NCI-H2196 treated with DMSO at 0.1 percent for 48 hours (cell line): ENCODE measurements around the gene AKAP13.
"Not testable (repeated sequence)": the region's sequence is repeated elsewhere in the genome, so short reads cannot be mapped to it uniquely, and the experiment has no call there.

Experiments
- DNase-seq: peaks from one replicate; lab custom pipeline; 2025; ENCODE audit not compliant: unreplicated experiment; lab: John Stamatoyannopoulos, UW

Gene AKAP13

GRCh38 chr15:85658816-85659215, 278.4 kb downstream of the AKAP13 start:
- DNase-seq, result no peak

GRCh38 chr15:85661859-85662258, 281.5 kb downstream of the AKAP13 start:
- no peak for DNase-seq

- not testable (repeated sequence) for DNase-seq
Measured at GRCh38 chr15:85665677-85666076, 285.3 kb downstream of the AKAP13 start.

GRCh38 chr15:85667491-85668424, 287.4 kb downstream of the AKAP13 start:
- DNase-seq, result peak; percentile 5

GRCh38 chr15:85671156-85671555, 290.8 kb downstream of the AKAP13 start:
- no peak for DNase-seq

- no peak for DNase-seq
Measured at GRCh38 chr15:85672332-85673084, 292.1 kb downstream of the AKAP13 start.

GRCh38 chr15:85673326-85673725, 292.9 kb downstream of the AKAP13 start:
- DNase-seq, result no peak

GRCh38 chr15:85676342-85677098, 296.1 kb downstream of the AKAP13 start:
- no peak for DNase-seq

GRCh38 chr15:85679231-85679630, 298.8 kb downstream of the AKAP13 start:
- DNase-seq, result no peak

GRCh38 chr15:85681386-85681785, 301.0 kb downstream of the AKAP13 start:
- no peak for DNase-seq

- DNase-seq, result no peak
Measured at GRCh38 chr15:85684174-85684710, 303.8 kb downstream of the AKAP13 start.

- no peak for DNase-seq
Measured at GRCh38 chr15:85685356-85685755, 305.0 kb downstream of the AKAP13 start.

- DNase-seq, result no peak
Measured at GRCh38 chr15:85687329-85687728, 306.9 kb downstream of the AKAP13 start.

GRCh38 chr15:85688711-85689110, 308.3 kb downstream of the AKAP13 start:
- DNase-seq, result no peak

GRCh38 chr15:85689729-85690128, 309.3 kb downstream of the AKAP13 start:
- no peak for DNase-seq

GRCh38 chr15:85690561-85691231, 310.3 kb downstream of the AKAP13 start:
- DNase-seq, result no peak

- DNase-seq, result no peak
Measured at GRCh38 chr15:85691350-85692240, 311.2 kb downstream of the AKAP13 start.

GRCh38 chr15:85692321-85692720, 311.9 kb downstream of the AKAP13 start:
- DNase-seq, result no peak

GRCh38 chr15:85692873-85693272, 312.5 kb downstream of the AKAP13 start:
- no peak for DNase-seq
